GM10266 (cell line): ENCODE measurements around the gene TM7SF3.

Experiments used
- DNase-seq: peaks from one replicate; pipeline ENCODE4 v3.0.0; 2012; ENCODE audit errors: extremely low spot score
- CTCF ChIP-seq: IDR thresholded peaks from 2 replicates; pipeline ENCODE4 v1.5.1; 2012; ENCODE audit warnings: mild to moderate bottlenecking, low read depth; ENCODE audit not compliant: control insufficient read depth, insufficient read depth; ENCODE audit errors: missing control alignments

TM7SF3 gene

GRCh38 chr12:26994109-26994508 lies 20.1 kb downstream of the TM7SF3 start:
- TF ChIP-seq CTCF, result no peak
- no peak for DNase-seq

- no peak for TF ChIP-seq CTCF
- no peak for DNase-seq
Observed at GRCh38 chr12:26991826-26992225, 22.4 kb downstream of the TM7SF3 start.

- TF ChIP-seq CTCF, result no peak
- DNase-seq, result no peak
Observed at GRCh38 chr12:26989873-26990272, 24.3 kb downstream of the TM7SF3 start.

GRCh38 chr12:26988703-26989102 lies 25.5 kb downstream of the TM7SF3 start:
- no peak for DNase-seq
- no peak for TF ChIP-seq CTCF

- DNase-seq, result no peak
- TF ChIP-seq CTCF, result no peak
Observed at GRCh38 chr12:26987634-26988424, 26.4 kb downstream of the TM7SF3 start.

- DNase-seq, result no peak
- TF ChIP-seq CTCF, result no peak
Observed at GRCh38 chr12:26982866-26983265, 31.3 kb downstream of the TM7SF3 start.

GRCh38 chr12:26979733-26980132 lies 34.5 kb downstream of the TM7SF3 start:
- TF ChIP-seq CTCF, result no peak
- no peak for DNase-seq
